Spinal cord (tissue), 10 donors: Measurements from ENCODE around the gene CEP162. TPM values are rescaled to one million over a fixed set of nuclear protein-coding genes. Genes with fewer than 3 reads are reported as not detected.
"Not testable (repeated sequence)": the region's sequence is repeated elsewhere in the genome, so short reads cannot be mapped to it uniquely, and the experiment has no call there.

Source experiments
- DNase-seq, 6 donors: peaks; one replicate each; pipeline versions ENCODE4 v3.0.0 to v3.0.0-alpha.2; 2013 to 2015; ENCODE audit warnings: low spot score in 6 of 6, low read depth in 4 of 6
- H3K27ac ChIP-seq: one replicate; pipeline ENCODE4 v1.5.1; 2013; ENCODE audit warnings: low read depth, low read length, control low read depth
- H3K27me3 ChIP-seq: one replicate; pipeline ENCODE4 v1.6.1; 2013; ENCODE audit warnings: low read length; ENCODE audit not compliant: control insufficient read depth, insufficient read depth
- H3K36me3 ChIP-seq: one replicate; pipeline ENCODE4 v1.6.1; 2013; ENCODE audit warnings: low read length; ENCODE audit not compliant: control insufficient read depth, insufficient read depth
- H3K4me1 ChIP-seq: one replicate; pipeline ENCODE4 v1.6.1; 2013; ENCODE audit warnings: low read length; ENCODE audit not compliant: control insufficient read depth, insufficient read depth
- H3K4me3 ChIP-seq: one replicate; pipeline ENCODE4 v1.5.1; 2013; ENCODE audit warnings: low read depth, low read length, control low read depth
- H3K9me3 ChIP-seq: one replicate; pipeline ENCODE4 v1.6.1; 2013; ENCODE audit warnings: low read length; ENCODE audit not compliant: control insufficient read depth, insufficient read depth
- WGBS: methylation state at CpG from one replicate; pipeline ENCODE4 v1.1.5; 2013; ENCODE audit warnings: missing lambda C conversion rate; ENCODE audit not compliant: insufficient coverage; 5-methylcytosine and 5-hydroxymethylcytosine counted together
- polyA plus RNA-seq, 2 donors: library from polyadenylated mRNA; unstranded; fragments of 120-200 nt; gene quantifications; one replicate each; pipeline ENCODE4 v1.2.1, GENCODE V29; 2013; ENCODE audit not compliant: insufficient read length in 2 of 2
- total RNA-seq, 2 donors: library from RNA; depleted of rRNA in 1 of 2; stranded (reverse); fragments of 120-200 nt in 1 of 2; fragments of >200 nt in 1 of 2; gene quantifications; one replicate each; pipeline versions ENCODE4 v1.2.3 to v1.2.4, GENCODE V29; 2013 to 2014
- donor health status: healthy.

Gene CEP162
- total and polyA plus RNA-seq, 4 donors: 10.2 to 19.1 (median 14.5) TPM

DNA sequence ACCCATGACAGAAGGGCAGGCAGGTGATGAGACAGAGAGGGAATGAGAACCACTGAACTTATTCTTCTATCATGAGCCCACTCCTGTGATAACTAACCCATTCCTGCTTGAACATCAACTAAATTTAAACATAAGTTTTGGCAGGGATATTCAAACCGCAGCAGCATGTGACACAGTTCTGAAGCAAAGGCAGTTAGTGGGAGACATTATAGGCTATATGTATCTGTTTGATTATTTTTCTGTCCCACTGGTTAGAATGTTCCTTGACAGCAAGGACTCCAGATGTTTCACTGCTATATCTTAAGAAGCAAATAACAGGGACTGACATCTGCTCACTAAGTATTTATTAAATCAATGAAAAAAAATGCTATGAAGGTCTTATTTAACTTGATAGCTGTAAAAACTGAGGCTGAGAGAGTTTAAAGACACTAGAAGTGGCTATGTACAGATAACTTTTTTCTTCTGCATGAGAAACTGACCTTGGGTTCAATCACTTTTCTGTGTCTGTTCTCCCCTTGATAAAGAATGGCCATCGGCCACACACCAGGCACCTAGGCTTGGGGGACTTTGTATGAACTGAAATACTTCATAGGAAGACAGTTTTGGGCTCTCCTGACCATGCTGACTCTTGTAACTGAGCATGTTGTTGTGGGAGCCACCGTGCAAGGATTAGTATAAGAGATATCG is 90.9 kb downstream of the CEP162 start:
- WGBS: 51% methylated on average over 3 of the region's 4 CpGs
- Histone ChIP-seq H3K9me3 (no peaks in the 10 kb centered on the region), H3K27ac (no peak overlapping the region), H3K36me3 (peaks cover 8% of the 10 kb centered on the region), H3K4me1 (no peaks in the 10 kb centered on the region), H3K4me3 (no peak overlapping the region), H3K27me3 (no peaks in the 10 kb centered on the region)
- DNase-seq: peak in 1 of 6 donors; percentile 17

DNA sequence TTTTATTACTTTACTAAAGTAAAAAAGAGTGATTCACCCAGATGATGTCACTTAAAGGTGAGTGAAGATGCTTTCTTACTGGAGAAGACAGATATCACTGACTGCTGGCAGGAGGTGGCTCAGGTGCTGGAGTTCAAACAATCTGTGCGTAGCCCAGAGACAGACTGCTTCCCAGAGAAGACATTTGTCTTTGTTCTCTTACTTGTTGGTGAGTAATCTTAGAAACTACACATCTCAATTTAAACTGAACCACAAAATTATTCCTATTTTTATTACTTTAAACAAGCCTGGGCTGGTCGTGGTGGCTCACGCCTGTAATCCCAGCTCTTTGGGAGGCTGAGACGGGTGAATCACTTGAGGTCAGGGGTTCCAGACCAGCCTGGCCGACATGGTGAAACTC is 92.2 kb downstream of the CEP162 start:
- no peak overlapping the region for H3K27ac ChIP-seq
- DNase-seq: no peak
- WGBS: 100% methylated on average over 3 of the region's 5 CpGs
- H3K9me3 ChIP-seq: no peaks in the 10 kb centered on the region
- no peaks in the 10 kb centered on the region for H3K27me3 ChIP-seq
- no peaks in the 10 kb centered on the region for H3K4me1 ChIP-seq
- H3K4me3 ChIP-seq: no peak overlapping the region
- peaks cover 8% of the 10 kb centered on the region for H3K36me3 ChIP-seq

DNA sequence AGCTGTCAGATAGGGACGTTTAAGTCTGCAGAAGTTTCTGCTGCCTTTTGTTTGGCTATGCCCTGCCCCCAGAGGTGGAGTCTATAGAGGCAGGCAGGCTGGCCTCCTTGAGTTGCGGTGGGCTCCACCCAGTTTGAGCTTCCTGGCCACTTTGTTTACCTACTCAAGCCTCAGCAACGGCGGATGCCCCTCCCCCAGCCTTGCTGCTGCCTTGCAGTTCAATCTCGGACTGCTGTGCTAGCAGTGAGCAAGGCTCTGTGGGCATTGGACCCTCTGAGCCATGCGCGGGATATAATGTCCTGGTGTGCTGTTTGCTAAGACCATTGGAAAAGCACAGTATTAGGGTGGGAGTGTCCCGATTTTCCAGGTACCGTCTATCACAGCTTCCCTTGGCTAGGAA is 94.1 kb downstream of the CEP162 start:
- WGBS: 98% methylated on average over 7 of the region's 9 CpGs
- H3K27ac ChIP-seq, H3K4me1 ChIP-seq, DNase-seq, H3K27me3 ChIP-seq, H3K9me3 ChIP-seq, H3K36me3 ChIP-seq, H3K4me3 ChIP-seq: not testable (repeated sequence)

DNA sequence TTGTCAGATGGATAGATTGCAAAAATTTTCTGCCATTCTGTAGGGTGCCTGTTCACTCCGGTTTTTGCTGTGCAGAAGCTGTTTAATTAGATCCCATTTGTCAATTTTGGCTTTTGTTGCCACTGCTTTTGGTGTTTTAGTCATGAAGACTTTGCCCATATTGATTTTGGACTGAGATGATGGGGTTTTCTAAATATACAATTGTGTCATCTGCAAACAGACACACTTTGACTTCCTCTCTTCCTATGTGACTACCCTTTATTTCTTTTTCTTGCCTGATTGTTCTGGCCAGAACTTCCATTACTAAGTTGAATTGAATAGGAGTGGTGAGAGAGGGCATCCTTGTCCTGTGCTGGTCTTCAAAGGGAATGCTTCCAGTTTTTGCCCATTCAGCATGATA is 97.9 kb downstream of the CEP162 start:
- not testable (repeated sequence) for H3K9me3 ChIP-seq, H3K36me3 ChIP-seq, H3K27ac ChIP-seq, H3K4me1 ChIP-seq, H3K27me3 ChIP-seq, H3K4me3 ChIP-seq, DNase-seq
- no CpG with 5 or more reads among the region's 1 CpG for WGBS

DNA sequence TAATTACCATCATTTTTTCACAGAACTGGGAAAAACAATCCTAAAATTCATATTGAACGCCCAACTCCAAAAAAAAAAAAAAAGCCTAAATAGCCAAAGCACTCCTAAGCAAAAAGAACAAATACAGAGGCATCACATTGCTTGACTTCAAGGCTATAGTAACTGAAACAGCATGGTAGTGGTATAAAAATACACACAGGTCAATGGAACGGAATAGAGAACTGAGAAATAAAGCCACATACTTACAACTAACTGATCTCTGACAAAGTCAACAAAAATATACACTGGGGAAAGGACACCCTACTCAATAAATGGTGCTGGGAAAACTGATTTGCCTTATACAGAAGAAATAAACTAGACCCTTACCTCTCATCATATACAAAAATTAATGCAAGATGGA is 104.3 kb downstream of the CEP162 start:
- Histone ChIP-seq H3K36me3 (no peaks in the 10 kb centered on the region), H3K27ac (no peak overlapping the region), H3K27me3 (no peaks in the 10 kb centered on the region), H3K4me3 (no peak overlapping the region), H3K4me1 (no peaks in the 10 kb centered on the region), H3K9me3 (peaks cover 1% of the 10 kb centered on the region)
- no CpG with 5 or more reads among the region's 2 CpGs for WGBS
- DNase-seq: no peak

DNA sequence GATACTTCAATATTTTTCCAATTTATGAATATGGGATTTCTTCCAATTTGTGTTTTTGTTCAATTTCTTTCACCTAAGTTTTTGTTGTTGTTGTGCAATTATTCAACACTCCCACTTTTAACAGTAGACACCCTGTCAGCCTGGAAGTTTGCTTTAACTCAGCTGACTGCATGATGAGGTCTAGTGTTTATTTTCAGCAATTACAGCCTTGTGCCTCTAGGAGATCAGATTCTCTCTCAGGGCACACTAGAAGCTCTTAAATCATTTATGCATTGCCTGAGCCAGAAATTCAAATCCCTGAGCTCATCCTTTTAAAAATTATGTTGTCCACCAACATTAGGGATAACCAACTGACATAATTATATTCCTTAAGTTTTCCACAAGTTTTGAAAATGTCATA is 108.2 kb downstream of the CEP162 start:
- Histone ChIP-seq H3K4me3 (no peak overlapping the region), H3K27ac (no peak overlapping the region), H3K4me1 (no peaks in the 10 kb centered on the region), H3K36me3 (no peaks in the 10 kb centered on the region), H3K27me3 (no peaks in the 10 kb centered on the region), H3K9me3 (peaks cover 1% of the 10 kb centered on the region)
- no peak for DNase-seq

DNA sequence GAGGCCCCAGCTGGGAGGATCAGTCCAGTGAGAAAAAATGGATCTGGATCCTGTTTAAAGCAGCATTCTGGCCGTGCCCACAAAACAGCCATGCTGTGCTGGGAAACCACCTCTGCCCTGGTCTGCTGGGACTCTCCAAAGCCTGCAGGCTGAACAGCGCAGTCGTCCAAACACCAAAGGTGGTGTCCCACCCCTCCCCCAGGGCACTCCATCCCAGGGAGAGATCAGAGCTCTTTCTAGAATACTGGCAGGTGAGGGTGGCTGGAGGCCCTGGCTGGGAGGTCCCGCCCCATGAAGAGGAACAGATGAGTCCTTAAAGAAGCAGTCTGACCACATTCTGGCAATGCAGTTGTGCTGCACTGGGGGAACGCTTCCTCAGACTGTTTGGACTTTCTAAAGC is 109.3 kb downstream of the CEP162 start:
- Histone ChIP-seq H3K36me3 (no peaks in the 10 kb centered on the region), H3K9me3 (no peaks in the 10 kb centered on the region), H3K4me1 (no peaks in the 10 kb centered on the region), H3K27me3 (no peaks in the 10 kb centered on the region), H3K4me3 (no peak overlapping the region), H3K27ac (no peak overlapping the region)
- WGBS: 87% methylated on average over 5 of the region's 5 CpGs
- DNase-seq: no peak

DNA sequence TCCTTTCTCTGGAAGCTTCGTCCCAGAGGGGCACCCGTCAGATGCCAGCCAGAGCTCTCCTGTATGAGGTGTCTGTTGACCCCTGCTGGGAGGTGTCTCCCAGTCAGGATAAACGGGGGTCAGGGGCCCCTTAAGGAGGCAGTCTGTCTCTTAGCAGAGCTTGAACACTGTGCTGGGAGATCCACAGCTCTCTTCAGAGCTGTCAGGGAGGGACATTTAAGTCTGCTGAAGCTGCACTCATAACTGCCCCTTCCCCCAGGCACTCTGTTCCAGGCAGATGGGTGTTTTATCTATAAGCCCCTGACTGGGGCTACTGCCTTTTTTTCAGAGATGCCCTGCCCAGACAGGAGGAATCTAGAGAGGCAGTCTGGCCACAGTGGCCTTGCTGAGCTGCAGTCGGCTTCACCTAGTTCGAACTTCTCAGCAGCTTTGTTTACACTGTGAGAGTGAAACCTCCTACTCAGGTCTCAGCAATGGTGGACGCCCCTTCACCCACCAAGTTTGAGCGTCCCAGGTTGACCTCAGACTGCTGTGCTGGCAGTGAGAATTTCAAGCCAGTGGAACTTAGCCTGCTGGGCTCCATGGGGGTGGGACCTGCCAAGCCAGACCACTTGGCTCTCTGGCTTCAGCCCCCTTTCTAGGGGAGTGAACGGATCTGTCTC is 112.4 kb downstream of the CEP162 start:
- not testable (repeated sequence) for H3K36me3 ChIP-seq, H3K27me3 ChIP-seq, H3K4me3 ChIP-seq, H3K9me3 ChIP-seq, H3K4me1 ChIP-seq, DNase-seq, H3K27ac ChIP-seq
- 88% methylated on average over 8 of the region's 8 CpGs for WGBS

DNA sequence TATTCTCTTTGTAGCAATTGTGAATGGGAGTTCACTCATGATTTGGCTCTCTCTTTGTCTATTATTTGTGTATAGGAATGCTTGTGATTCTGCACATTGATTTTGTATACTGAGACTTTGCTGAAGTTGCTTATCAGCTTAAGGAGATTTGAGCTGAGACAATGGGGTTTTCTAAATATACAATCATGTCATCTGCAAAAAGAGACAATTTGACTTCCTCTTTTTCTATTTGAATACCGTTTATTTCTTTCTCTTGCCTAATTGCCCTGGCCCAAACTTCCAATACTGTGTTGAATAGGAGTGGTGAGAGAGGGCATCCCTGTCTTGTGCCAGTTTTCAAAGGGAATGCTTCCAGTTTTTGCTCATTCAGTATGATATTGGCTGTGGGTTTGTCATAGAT is 116.1 kb downstream of the CEP162 start:
- not testable (repeated sequence) for H3K9me3 ChIP-seq, H3K4me3 ChIP-seq, H3K27ac ChIP-seq, DNase-seq, H3K27me3 ChIP-seq, H3K36me3 ChIP-seq, H3K4me1 ChIP-seq
- no CpG with 5 or more reads among the region's 1 CpG for WGBS

DNA sequence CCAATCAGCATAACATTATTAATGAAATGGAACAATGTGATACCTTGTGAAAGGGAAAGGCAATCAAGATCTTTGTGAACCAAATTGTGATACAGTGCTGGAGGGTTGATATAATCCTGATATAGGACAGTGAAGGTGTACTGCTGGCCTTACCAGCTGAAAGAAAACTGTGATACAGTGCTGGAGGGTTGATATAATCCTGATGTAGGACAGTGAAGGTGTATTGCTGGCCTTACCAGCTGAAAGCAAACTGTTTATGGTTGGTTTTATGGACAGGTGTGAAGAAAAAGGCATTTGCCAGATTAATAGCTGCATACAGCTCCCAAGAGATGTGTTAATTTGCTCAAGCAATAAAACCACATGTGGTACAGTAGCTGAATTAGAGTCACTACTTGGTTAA is 119.9 kb downstream of the CEP162 start:
- DNase-seq: no peak
- H3K36me3 ChIP-seq: no peaks in the 10 kb centered on the region
- no peaks in the 10 kb centered on the region for H3K9me3 ChIP-seq
- no peak overlapping the region for H3K4me3 ChIP-seq
- H3K27ac ChIP-seq: no peak overlapping the region
- H3K4me1 ChIP-seq: no peaks in the 10 kb centered on the region
- H3K27me3 ChIP-seq: no peaks in the 10 kb centered on the region
